HG03439 (cell line): ENCODE data around the gene KHDC1.
"Not testable (repeated sequence)": the region's sequence is repeated elsewhere in the genome, so short reads cannot be mapped to it uniquely, and the experiment has no call there.

Source experiments
- ATAC-seq: cut with Tn5 transposase; IDR thresholded peaks from one replicate; pipeline ENCODE4 v1.9.1; 2021; ENCODE audit warnings: mild to moderate bottlenecking, moderate library complexity; ENCODE audit not compliant: unreplicated experiment

KHDC1 gene

DNA sequence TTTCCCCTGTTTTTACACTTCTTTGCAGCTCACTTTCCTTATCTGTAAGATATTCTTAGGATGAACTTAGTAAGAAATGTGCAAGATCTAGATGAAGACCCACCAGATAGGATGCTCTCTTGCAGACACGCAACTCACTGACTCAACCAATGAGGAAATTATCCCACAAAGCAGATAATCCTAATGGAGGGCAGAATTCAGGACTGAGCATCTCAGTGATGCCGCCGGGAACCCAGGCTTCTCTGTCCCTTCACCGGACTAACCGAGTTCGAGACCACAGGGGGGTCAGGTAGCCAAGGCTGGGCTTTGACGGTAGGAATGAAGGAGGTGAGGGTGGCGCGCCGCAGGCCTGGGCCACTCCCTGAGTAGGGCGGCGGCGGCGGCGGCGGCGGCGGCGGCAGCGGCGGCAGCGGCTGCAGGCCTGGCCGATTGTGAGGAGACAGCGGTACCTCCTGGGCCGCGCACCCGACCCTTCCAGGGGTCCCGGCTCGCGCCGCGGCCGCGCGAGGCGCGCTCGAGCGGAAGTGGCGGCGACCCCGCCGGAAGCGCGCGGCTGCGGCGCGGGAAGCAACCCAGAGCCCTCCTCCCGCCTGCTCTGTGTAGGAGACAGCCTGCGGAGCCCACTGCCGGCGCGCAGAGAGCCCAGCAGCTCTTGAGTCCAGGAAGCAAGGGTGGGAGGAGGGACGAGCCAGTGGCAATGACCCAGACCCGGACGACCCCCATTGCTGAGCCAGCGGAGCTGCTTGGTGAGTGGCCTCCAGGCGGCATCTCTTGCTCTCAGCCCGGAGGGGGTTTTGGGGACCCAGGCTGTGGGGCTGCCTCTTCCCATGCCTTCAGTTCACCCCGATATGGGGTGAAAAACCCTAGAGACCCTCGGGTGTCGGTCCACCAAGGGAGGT is at the start of gene KHDC1:
TSS of gene KHDC1 (minus strand) at position 526 of the 899 bp plus-strand sequence. CDS start 20,679 bp downstream, outside the sequence.
- peak; percentile 90 for ATAC-seq

DNA sequence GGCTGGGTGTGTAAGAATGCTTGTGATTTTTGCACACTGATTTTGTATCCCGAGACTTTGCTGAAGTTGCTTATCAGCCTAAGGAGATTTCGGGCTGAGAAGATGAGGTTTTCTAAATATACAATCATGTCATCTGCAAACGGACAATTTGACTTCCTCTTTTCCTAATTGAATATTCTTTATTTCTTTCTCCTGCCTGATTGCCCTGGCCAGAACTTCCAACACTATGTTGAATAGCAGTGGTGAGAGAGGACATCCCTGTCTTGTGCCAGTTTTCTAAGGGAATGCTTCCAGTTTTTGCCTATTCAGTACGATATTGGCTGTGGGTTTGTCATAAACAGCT is 47.5 kb upstream of the KHDC1 start:
- ATAC-seq: not testable (repeated sequence)

DNA sequence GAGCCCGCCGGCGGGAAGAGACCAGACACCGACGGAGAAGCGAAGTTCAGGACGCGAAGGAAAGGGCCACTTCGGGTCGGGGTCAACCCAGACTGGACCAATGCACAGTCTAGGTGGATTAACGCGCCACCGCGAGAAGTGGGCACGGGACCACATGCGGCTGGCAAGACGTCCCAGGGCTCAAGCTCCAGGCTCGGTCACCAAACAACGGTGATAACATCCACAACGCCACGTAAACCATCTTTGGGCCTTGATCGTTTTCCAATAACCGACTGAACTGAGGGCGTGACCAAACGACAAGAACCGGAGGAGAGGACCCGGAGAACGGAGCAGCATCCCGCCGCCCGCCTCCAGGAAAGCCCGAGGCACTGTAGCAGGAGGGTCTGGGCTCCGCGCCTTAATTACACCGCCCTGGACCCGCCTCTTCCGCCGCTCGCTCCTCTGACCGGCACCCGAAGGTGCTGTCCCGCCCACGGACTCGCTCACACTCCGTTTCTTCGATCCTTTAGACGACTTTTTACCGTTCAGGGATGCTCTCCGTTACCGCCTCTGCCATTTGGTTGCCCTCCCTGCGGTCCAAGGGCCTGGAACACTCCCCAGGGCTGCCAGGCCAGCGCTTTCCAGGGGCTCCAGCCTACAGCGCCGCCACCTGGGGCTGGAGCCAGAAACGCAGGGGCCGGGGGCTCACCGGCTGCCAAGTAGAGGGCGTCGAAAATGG is 46.9 kb upstream of the KHDC1 start:
- peak; percentile 99 for ATAC-seq

GRCh38 chr6:73309535-73309784 is 46.5 kb upstream of the KHDC1 start:
- ATAC-seq: no peak

DNA sequence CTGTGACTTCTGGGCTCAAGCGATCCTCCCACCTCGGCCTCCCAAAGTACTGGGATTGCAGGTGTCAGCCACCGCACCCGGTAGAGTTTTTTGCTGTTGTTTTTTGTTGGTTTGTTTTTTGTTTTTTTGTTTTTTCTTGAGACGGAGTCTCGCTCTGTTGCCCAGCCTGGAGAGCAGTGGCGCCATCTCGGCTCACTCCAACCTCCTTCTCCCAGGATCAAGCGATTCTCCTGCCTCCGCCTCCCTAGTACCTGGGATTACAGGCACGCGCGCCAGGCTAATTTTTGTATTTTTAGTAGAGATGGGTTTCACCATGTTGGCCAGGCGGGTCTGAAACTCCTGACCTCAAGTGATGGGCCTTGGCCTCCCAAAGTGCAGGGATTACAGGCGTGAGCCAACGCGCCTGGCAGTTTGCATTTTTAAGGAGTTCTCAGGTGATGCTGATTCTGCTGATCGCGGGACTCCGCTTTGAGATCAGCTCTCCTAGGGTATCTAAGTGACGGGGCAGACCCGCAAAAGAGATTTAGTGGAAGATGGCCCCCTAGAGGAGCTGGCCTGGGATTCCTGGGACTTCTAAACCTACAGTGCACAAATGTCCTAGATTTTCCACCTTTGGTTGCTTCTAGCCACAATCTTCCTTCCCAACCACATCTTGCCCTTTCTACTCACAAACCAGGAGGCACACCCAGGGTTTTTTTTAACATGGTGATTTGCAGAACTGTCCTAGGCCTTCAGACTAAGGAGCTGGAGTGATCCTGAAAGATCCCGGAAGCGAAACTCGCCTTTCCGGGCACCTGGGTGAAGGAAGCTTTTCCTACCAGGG is 45.9 kb upstream of the KHDC1 start:
- ATAC-seq: no peak

DNA sequence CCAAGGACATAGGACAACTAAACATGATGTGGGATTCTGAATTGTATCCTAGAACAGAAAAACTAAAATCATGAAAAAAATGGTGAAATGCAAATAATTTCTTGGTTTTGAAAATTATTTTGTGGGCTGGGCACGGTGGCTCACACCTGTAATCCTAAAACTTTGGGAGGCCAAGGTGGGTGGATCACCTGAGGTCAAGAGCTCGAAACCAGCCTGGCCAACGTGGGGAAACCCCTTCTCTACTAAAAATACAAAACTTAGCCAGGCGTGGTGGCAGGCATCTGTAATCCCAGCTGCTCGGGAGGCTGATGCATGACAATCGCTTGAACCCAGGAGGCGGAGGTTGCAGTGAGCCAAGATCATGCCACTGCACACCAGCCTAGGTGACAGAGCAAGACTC is 40.8 kb upstream of the KHDC1 start:
- ATAC-seq: not testable (repeated sequence)

GRCh38 chr6:73302339-73302738 is 39.3 kb upstream of the KHDC1 start:
- no peak for ATAC-seq

DNA sequence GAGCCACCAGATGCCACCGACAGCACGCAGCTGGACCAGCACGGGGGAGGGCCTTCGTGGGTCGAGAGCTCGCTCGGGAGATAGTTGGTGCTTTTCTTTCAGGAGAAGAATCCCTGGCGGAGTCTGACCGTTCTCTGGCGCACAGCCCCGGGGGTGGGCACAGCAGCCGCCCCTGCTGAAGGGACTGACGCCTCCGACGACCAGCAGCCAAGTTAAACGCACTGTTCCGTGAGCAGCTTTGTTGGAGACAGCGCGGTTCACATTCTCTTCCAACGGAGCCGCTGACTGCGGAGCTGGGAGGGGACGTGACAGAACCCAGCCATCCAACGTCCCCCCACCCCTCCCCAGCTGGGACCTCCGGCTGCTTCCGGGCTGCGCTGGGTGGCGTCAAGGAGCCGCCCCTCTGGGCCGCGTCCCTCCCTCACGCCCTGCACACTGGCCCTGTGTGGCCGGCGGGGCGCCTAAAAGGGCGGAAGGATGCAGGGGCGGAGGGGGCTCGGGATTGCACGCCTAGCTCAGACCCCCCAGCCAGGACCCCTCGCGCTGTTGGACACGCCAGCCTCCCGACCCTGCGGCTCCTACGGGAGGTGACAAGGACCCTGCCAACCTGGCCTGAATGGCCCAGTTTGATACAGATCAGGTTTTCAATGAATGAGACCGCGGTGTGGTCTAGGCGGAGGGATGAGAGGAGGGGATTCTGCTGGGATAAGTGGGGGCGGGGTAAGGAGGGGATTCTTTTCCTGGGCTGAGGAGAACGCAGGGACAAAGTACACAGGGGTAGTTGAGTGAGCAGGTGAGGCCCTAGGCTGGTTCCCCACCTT is 36.4 kb upstream of the KHDC1 start:
- ATAC-seq: no peak

DNA sequence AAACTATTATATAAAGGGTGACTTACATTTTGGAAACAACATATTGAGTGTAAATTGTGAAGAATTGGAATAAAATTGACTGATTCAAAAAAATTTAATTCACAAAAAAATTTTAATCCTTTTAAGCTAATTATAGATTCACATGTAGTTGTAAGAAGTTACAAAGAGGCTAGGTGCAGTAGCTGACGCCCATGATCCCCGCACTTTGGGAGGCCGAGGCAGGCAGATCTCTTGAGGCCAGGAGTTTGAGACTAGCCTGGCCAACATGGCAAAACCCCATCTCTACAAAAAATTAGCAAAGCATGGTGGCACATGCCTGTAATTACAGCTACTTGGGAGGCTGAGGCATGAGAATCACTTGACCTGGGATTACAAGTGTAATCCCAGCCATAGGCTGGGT is 30.3 kb upstream of the KHDC1 start:
- no peak for ATAC-seq

DNA sequence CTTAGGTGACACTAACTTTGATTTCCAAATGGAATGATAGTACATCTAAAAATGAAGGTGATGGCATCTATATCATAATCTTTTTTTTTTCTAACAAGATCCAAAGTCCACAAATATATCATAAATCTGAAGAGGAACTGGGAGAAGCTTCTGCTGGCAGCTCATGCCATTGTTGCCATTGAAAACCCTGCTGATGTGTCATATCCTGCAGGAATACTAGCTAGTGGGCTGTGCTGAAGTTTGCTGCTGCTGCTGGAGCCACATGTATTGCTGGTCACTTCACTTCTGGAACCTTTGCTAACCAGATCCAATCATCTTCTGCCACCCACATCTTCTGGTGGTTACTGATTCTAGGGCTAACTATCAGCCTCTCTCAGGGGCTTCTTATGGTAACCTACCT is 27.4 kb upstream of the KHDC1 start:
- ATAC-seq: no peak

DNA sequence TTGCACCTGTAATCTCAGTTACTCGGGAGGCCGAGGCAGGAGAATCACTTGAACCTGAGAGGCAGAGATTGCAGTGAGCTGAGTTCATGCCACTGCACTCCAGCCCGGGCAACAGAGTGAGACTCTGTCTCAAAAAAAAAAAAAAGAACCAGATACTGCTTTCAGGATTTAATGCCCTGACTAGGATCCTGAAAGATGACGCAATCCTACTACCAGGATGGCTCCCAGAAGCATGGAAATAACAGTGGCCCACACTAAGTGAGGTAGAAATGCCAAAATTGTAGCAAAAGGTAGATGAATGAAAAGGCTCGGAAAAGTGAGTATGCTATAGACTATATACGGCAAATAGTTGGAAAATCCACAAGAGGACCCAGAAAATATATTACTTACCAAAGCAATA is 23.8 kb upstream of the KHDC1 start:
- ATAC-seq: no peak

DNA sequence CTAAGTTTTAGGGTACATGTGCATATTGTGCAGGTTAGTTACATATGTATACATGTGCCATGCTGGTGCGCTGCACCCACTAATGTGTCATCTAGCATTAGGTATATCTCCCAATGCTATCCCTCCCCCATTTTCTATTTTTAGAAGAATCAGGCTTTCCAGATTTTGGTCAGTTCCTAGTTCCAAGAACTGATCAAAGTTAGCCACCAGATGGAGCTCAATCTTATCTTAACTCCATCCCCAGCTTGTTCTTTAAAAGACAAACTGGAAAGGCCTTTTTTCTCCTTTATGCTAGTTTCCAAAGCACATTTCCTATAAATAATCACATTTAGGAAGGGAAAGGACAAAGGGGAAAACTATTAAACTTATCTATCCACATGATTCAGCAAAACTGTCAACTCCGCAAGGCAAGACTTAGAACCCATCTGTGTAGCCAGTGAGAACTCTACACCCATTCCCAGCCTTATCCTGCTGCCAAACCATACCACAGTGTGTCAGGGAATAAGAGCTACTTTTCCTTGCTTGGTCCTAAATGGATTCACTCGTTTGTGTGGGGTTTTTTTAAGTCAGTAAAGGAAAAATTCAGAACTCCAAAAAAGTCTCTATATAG is 22.8 kb upstream of the KHDC1 start:
- ATAC-seq: no peak

DNA sequence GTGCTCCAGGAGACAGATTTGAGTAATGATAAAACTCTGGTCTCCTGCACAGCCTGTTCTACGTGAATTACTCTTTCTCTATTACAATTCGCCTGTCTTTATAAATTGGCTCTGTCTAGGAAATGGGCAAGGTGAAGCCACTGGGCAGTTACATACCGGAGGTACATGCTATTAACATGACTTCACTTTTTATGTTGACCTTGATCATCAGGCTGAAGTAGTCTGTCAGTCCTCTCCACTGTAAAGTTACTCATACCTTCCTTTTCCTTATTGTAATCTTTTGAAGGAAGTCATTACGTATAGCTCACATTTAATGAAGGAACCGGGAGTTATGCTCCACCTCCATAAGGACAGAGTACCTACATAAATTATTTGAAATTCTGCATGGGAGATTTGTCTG is 19.9 kb upstream of the KHDC1 start:
- no peak for ATAC-seq

- ATAC-seq: not testable (repeated sequence)
Measured at GRCh38 chr6:73281684-73282083, 18.7 kb upstream of the KHDC1 start.

DNA sequence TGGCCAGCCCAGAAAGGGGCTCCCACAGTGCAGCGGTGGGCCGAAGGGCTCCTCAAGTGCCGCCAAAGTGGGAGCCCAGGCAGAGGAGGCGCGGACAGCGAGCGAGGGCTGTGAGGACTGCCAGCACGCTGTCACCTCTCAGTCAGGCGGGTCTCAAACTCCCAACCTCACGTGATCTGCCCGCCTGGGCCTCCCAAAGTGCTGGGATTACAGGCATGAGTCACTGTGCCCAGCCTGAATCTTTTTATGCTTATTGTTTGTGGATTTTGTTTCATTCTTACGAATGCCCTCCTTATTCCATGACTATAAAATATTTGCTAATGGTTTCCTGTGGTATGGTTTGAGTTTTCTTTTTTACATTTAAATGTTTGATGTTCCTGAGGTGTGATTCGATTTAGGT is 6.3 kb upstream of the KHDC1 start:
- not testable (repeated sequence) for ATAC-seq

DNA sequence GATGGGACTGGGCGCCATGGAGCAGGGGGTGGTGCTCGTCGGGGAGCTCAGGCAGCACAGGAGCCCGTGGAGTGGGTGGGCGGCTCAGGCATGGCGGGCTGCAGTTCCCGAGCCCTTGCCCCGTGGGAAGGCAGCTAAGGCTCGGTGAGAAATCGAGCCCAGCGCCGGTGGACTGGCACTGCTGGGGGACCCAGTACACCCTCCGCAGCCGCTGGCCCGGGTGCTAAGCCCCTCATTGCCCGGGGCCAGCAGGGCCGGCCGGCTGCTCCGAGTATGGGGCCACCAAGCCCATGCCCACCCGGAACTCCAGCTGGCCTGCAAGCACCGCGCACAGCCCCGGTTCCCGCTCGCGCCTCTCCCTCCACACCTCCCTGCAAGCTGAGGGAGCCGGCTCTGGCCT is 5.9 kb upstream of the KHDC1 start:
- ATAC-seq: not testable (repeated sequence)

DNA sequence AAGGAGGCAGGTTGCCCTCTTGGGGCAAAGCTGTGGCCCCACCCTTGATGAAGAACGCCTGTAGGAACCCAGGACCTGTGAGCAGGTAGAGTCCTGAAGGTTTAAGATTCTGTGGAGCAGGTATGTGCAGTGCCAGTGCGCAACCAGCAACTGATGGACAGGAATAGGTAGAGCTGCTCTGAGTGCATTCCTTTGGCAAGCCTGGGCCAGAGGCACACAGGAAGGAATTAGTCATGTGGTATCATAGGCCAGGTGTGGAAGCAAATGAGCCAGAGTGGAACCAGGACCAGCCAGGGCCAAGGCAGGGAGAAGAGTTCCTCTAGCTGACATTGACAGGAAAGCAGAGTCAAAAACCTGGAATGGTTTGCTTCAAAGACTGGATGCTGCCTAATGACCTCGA is 1.4 kb upstream of the KHDC1 start:
- no peak for ATAC-seq

DNA sequence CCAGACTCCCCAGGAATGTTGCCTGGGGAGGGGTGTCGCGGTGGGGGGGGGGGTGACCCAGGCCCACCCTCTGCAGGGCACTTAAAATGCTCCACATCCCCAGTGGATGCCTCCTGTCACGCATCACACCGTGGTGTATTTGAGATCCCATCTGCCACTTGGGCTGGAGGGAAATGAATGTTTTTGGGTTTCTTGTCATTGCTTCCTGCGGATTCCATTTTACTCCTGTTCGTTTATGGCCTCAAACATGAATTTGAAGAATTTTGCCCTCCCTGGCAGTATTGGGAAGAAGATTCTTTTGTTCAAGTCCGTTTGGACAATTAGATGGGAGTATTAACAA is 544 bp upstream of the KHDC1 start:
- ATAC-seq: no peak

DNA sequence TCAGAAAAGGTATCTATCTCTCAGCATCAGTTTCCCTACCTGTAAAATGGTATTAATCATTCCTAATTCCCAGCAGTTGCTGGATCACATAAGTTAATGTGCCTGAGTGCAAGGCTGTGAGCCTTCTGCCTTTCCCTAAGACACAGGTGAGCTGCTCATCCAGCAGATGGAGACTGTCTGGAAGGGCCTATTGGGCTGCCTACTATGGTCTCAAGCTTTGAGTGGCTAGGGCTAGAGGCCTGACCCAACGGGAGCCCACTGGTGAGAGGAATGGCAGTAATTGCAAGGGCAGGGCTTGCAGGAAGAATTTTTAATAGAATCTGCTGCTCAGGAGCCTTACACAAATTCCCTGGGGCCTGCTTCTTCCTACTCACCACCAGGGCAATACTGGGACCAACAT is 4.3 kb downstream of the KHDC1 start:
- ATAC-seq: no peak

- ATAC-seq: not testable (repeated sequence)
Measured at GRCh38 chr6:73254323-73254722, 8.7 kb downstream of the KHDC1 start.

- no peak for ATAC-seq
Measured at GRCh38 chr6:73252703-73253102, 10.3 kb downstream of the KHDC1 start.
